EH (cell line): Measurements from ENCODE around the gene CSK.
"Not testable (repeated sequence)": the region's sequence is repeated elsewhere in the genome, so short reads cannot be mapped to it uniquely, and the experiment has no call there.

Source experiments
- DNase-seq: peaks from one replicate; pipeline ENCODE4 v3.0.0-alpha.2; 2015; ENCODE audit warnings: low read depth

CSK gene

GRCh38 chr15:74770211-74770903 lies 11.5 kb upstream of the CSK start:
- no peak for DNase-seq

- no peak for DNase-seq
Observed at GRCh38 chr15:74773329-74773728, 8.6 kb upstream of the CSK start.

- no peak for DNase-seq
Observed at GRCh38 chr15:74773731-74774252, 8.1 kb upstream of the CSK start.

- no peak for DNase-seq
Observed at GRCh38 chr15:74775132-74775562, 6.7 kb upstream of the CSK start.

GRCh38 chr15:74775894-74776293 lies 6.0 kb upstream of the CSK start:
- DNase-seq: no peak

- peak; percentile 57 for DNase-seq
Observed at GRCh38 chr15:74776821-74777768, 4.8 kb upstream of the CSK start.

GRCh38 chr15:74777769-74778598 lies 3.9 kb upstream of the CSK start:
- DNase-seq: no peak

- no peak for DNase-seq
Observed at GRCh38 chr15:74778599-74778970, 3.3 kb upstream of the CSK start.

- no peak for DNase-seq
Observed at GRCh38 chr15:74779162-74779648, 2.7 kb upstream of the CSK start.

- DNase-seq: peak; percentile 49
Observed at GRCh38 chr15:74780523-74781430, 1.1 kb upstream of the CSK start.

- peak; percentile 40 for DNase-seq
Observed at GRCh38 chr15:74782259-74783071, 585 bp downstream of the CSK start.

- DNase-seq: peak; percentile 54
Observed at GRCh38 chr15:74783072-74783807, 1.4 kb downstream of the CSK start.

GRCh38 chr15:74783808-74784175 lies 1.9 kb downstream of the CSK start:
- no peak for DNase-seq

GRCh38 chr15:74784426-74785193 lies 2.7 kb downstream of the CSK start:
- no peak for DNase-seq

- no peak for DNase-seq
Observed at GRCh38 chr15:74785194-74786032, 3.5 kb downstream of the CSK start.

- DNase-seq: not testable (repeated sequence)
Observed at GRCh38 chr15:74786081-74786480, 4.2 kb downstream of the CSK start.

- DNase-seq: no peak
Observed at GRCh38 chr15:74786551-74787165, 4.8 kb downstream of the CSK start.
